WTC11 (cell line): ENCODE data around the gene CNTN5. TPM values are rescaled to one million over a fixed set of nuclear protein-coding genes. Genes with fewer than 3 reads are reported as not detected.

Experiments
- ATAC-seq: fragments of 200-7000 bp; cut with Tn5 transposase; 2 replicates; pipeline ENCODE4 v1.10.0; 2021; ENCODE audit warnings: mild to moderate bottlenecking, moderate library complexity
- CTCF ChIA-PET: fragments of 300-600 bp; sonication (Branson Sonifier 250); formaldehyde crosslinking; loops from one replicate; lab custom pipeline; 2021; ENCODE audit warnings: antibody characterized with exemption; lab: Charles Lee
- POLR2A ChIA-PET: fragments of 350-600 bp; sonication (Branson Sonifier 250); formaldehyde crosslinking; loops from one replicate; lab custom pipeline; 2021; ENCODE audit warnings: antibody characterized with exemption; lab: Charles Lee
- DNase-seq: peaks from one replicate; pipeline ENCODE4 v3.0.0; 2021; ENCODE audit warnings: low spot score
- H3K27ac Mint-ChIP-seq: 2 replicates; pipeline ENCODE4 v1.8.0; 2021; ENCODE audit warnings: mixed read lengths
- H3K27me3 Mint-ChIP-seq: 2 replicates; pipeline ENCODE4 v1.8.0; 2021; ENCODE audit warnings: low read depth, mild to moderate bottlenecking, moderate library complexity, mixed read lengths
- H3K36me3 Mint-ChIP-seq: 2 replicates; pipeline ENCODE4 v1.8.0; 2021; ENCODE audit warnings: mixed read lengths
- H3K4me1 Mint-ChIP-seq: 2 replicates; pipeline ENCODE4 v1.8.0; 2022; ENCODE audit warnings: mixed read lengths
- H3K4me3 Mint-ChIP-seq: 2 replicates; pipeline ENCODE4 v1.8.0; 2021; ENCODE audit warnings: mild to moderate bottlenecking, moderate library complexity, mixed read lengths
- H3K9me3 Mint-ChIP-seq: 2 replicates; pipeline ENCODE4 v1.8.0; 2021; ENCODE audit warnings: mixed read lengths
- CDX4 ChIP-seq: fragments of 250-450 bp; sonication (Bioruptor Pico); IDR thresholded peaks from 2 replicates; pipeline ENCODE4 v1.9.0; 2021; ENCODE audit warnings: moderate library complexity, mild to moderate bottlenecking, inconsistent platforms, borderline replicate concordance
- CREM ChIP-seq: sonication (generic); formaldehyde crosslinking; IDR thresholded peaks from 2 replicates; pipeline ENCODE4 v1.8.1; 2022; ENCODE audit warnings: mild to moderate bottlenecking, missing genetic modification reagents, moderate library complexity
- E2F5 ChIP-seq: sonication (generic); formaldehyde crosslinking; IDR thresholded peaks from 2 replicates; pipeline ENCODE4 v1.8.1; 2022; ENCODE audit warnings: mild to moderate bottlenecking, moderate library complexity, missing genetic modification reagents
- ELF4 ChIP-seq: sonication (generic); formaldehyde crosslinking; IDR thresholded peaks from 2 replicates; pipeline ENCODE4 v1.8.1; 2022; ENCODE audit warnings: low read depth, mild to moderate bottlenecking, moderate library complexity, missing genetic modification reagents
- ETV6 ChIP-seq: sonication (generic); formaldehyde crosslinking; IDR thresholded peaks from 2 replicates; pipeline ENCODE4 v1.8.1; 2022; ENCODE audit warnings: mild to moderate bottlenecking, missing genetic modification reagents
- FOXJ3 ChIP-seq: sonication (generic); formaldehyde crosslinking; IDR thresholded peaks from 2 replicates; pipeline ENCODE4 v1.9.0; 2021; ENCODE audit warnings: missing genetic modification reagents, mild to moderate bottlenecking, borderline replicate concordance
- IRF1 ChIP-seq: sonication (generic); formaldehyde crosslinking; IDR thresholded peaks from 2 replicates; pipeline ENCODE4 v1.8.0; 2023; ENCODE audit warnings: missing genetic modification reagents
- MLX ChIP-seq: sonication (generic); formaldehyde crosslinking; IDR thresholded peaks from 2 replicates; pipeline ENCODE4 v1.8.1; 2023; ENCODE audit warnings: mild to moderate bottlenecking, missing genetic modification reagents, moderate library complexity
- MYBL2 ChIP-seq: sonication (generic); formaldehyde crosslinking; IDR thresholded peaks from 2 replicates; pipeline ENCODE4 v1.8.1; 2023; ENCODE audit warnings: mild to moderate bottlenecking, moderate library complexity, missing genetic modification reagents
- NFATC4 ChIP-seq: fragments of 250-450 bp; sonication (Bioruptor Pico); IDR thresholded peaks from 2 replicates; pipeline ENCODE4 v1.9.0; 2021; ENCODE audit warnings: mild to moderate bottlenecking
- OVOL2 ChIP-seq: fragments of 250-450 bp; sonication (Bioruptor Pico); IDR thresholded peaks from 2 replicates; pipeline ENCODE4 v1.9.0; 2021; ENCODE audit warnings: mild to moderate bottlenecking, borderline replicate concordance
- RELA ChIP-seq: sonication (generic); formaldehyde crosslinking; IDR thresholded peaks from 2 replicates; pipeline ENCODE4 v1.8.1; 2022; ENCODE audit warnings: missing genetic modification reagents, mild to moderate bottlenecking, borderline replicate concordance
- RORB ChIP-seq: fragments of 250-450 bp; sonication (Bioruptor Pico); IDR thresholded peaks from 2 replicates; pipeline ENCODE4 v1.9.0; 2021; ENCODE audit warnings: mild to moderate bottlenecking
- TEAD1 ChIP-seq: sonication (generic); formaldehyde crosslinking; IDR thresholded peaks from 2 replicates; pipeline ENCODE4 v1.8.0; 2022; ENCODE audit warnings: mild to moderate bottlenecking, missing genetic modification reagents
- ZNF425 ChIP-seq: fragments of 250-450 bp; sonication (Bioruptor Pico); conservative IDR thresholded peaks from 2 replicates; pipeline ENCODE4 v1.9.0; 2021; ENCODE audit warnings: mild to moderate bottlenecking
- ZNF512 ChIP-seq: sonication (generic); formaldehyde crosslinking; IDR thresholded peaks from 2 replicates; pipeline ENCODE4 v1.8.1; 2022; ENCODE audit warnings: missing genetic modification reagents, borderline replicate concordance
- ZNF671 ChIP-seq: fragments of 250-450 bp; sonication (Bioruptor Pico); IDR thresholded peaks from 2 replicates; pipeline ENCODE4 v1.8.0; 2021; ENCODE audit warnings: mild to moderate bottlenecking
- ZSCAN18 ChIP-seq: fragments of 250-450 bp; sonication (Bioruptor Pico); IDR thresholded peaks from 2 replicates; pipeline ENCODE4 v2.1.2; 2022; ENCODE audit warnings: mild to moderate bottlenecking, moderate library complexity
- total RNA-seq: library from RNA; stranded (reverse); gene quantifications from 3 replicates; pipeline ENCODE4 v1.2.3, GENCODE V29; 2021

Gene CNTN5
- total RNA-seq, 1 experiment from 2014 or later: 0.07 TPM

GRCh38 chr11:99567334-99567956, 546.7 kb downstream of the CNTN5 start:
- H3K27ac Mint-ChIP-seq: no peak overlapping the region
- H3K4me3 Mint-ChIP-seq: no peak overlapping the region
- CTCF ChIA-PET: no interaction called here

More at GRCh38 chr11:99567334-99567956, 546.7 kb downstream of the CNTN5 start:
- POLR2A ChIA-PET: no interaction called here
- no peak for ATAC-seq
- Mint-ChIP-seq H3K4me1 (peaks cover 10% of the 10 kb centered on the region), H3K9me3 (no peaks in the 10 kb centered on the region), H3K36me3 (no peaks in the 10 kb centered on the region), H3K27me3 (no peaks in the 10 kb centered on the region)
- TF ChIP-seq ETV6 (CRISPR knock-in tag) (no peak), ELF4 (CRISPR knock-in tag) (no peak), TEAD1 (CRISPR knock-in tag) (no peak), ZSCAN18 (no peak), FOXJ3 (CRISPR knock-in tag) (no peak), MLX (CRISPR knock-in tag) (no peak), IRF1 (CRISPR knock-in tag) (no peak), CDX4 (CRISPR knock-in tag) (no peak), CREM (CRISPR knock-in tag) (no peak), NFATC4 (CRISPR knock-in tag) (no peak), RELA (CRISPR knock-in tag) (no peak), ZNF671 (CRISPR knock-in tag) (no peak), ZNF512 (CRISPR knock-in tag) (no peak), E2F5 (CRISPR knock-in tag) (no peak), ZNF425 (CRISPR knock-in tag) (no peak), MYBL2 (CRISPR knock-in tag) (no peak), RORB (no peak), OVOL2 (no peak)
- no peak for DNase-seq
